ENCODE measurements around the gene BRSK1. TPM values are rescaled to one million over a fixed set of nuclear protein-coding genes. Genes with fewer than 3 reads are reported as not detected.
A peak's percentile ranks its signal among the peaks of the same experiment; 100 is the strongest.

The BRSK1 gene
- total and polyA plus RNA-seq, 2 of the 13 experiments (the other 11 are each of a cell fraction or from before 2014, with no cell fraction given): 0.18 to 1.2 TPM

DNA sequence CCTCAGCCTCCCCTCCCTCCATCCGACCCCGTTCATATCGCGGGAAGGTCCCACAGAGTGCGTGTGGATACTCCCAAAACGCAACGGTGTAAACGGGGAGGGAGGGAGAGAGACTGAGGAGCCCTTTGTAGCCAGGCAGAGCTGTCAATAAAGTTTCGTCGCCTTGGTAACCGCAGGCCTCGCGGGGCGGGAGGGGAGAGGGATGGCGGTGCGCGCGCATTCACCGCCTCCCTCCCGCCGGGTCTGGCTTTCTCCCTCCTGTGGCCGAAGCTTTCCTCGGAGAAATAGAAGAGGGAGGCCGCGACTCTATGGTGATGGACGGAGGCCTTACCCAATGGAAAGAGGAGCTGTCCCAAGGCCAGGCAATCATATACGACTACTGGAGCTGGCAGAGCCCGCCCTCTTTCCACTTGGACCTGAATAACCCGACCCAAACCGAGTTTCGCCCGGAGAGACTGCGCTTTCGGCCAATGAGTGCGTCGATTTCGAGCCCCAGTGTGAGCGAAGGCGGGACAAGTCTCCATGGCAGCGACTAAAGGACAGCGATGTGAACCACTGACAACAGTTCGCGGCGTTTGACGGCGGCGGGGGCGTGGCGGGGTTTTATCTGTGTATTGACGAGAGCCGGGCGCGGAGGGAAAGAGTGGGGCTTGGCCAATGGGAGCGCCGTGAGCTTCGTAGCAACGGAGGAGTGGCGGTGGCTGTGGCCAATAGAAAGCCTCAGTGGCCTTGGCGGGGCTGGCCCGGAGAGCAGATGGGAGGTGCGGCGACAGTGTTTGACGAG, 55.5 kb downstream of the BRSK1 start, which contains the start of gene KMT5C (continued):
- TF ChIP-seq, protein P1, sequence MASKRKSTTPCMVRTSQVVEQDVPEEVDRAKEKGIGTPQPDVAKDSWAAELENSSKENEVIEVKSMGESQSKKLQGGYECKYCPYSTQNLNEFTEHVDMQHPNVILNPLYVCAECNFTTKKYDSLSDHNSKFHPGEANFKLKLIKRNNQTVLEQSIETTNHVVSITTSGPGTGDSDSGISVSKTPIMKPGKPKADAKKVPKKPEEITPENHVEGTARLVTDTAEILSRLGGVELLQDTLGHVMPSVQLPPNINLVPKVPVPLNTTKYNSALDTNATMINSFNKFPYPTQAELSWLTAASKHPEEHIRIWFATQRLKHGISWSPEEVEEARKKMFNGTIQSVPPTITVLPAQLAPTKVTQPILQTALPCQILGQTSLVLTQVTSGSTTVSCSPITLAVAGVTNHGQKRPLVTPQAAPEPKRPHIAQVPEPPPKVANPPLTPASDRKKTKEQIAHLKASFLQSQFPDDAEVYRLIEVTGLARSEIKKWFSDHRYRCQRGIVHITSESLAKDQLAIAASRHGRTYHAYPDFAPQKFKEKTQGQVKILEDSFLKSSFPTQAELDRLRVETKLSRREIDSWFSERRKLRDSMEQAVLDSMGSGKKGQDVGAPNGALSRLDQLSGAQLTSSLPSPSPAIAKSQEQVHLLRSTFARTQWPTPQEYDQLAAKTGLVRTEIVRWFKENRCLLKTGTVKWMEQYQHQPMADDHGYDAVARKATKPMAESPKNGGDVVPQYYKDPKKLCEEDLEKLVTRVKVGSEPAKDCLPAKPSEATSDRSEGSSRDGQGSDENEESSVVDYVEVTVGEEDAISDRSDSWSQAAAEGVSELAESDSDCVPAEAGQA (IDR thresholded peaks at IDR 0.05; ENCODE audit: low read depth): peak; percentile 77
- TF ChIP-seq, protein P1 (CRISPR knock-in tag; IDR thresholded peaks at IDR 0.05; ENCODE audit: borderline replicate concordance): no peak
- TF ChIP-seq MTA1 (CRISPR knock-in tag; IDR thresholded peaks at IDR 0.05; ENCODE audit: borderline replicate concordance) (no peak), TBX3 (IDR thresholded peaks at IDR 0.05; ENCODE audit: borderline replicate concordance) (peak; percentile 73; the same call in 1 of the 2 replicates), RXRA (CRISPR knock-in tag; IDR thresholded peaks at IDR 0.05) (peak; percentile 77; the same call in 1 of the 2 replicates), MXI1 (IDR thresholded peaks at IDR 0.05; ENCODE audit: borderline replicate concordance, low read depth, low read length) (peak; percentile 81; the same call in 1 of the 3 replicates), ESRRA (CRISPR knock-in tag; IDR thresholded peaks at IDR 0.05; ENCODE audit: low read depth) (no peak), ELF1 (CRISPR knock-in tag; IDR thresholded peaks at IDR 0.05) (peak; percentile 38), DMAP1 (CRISPR knock-in tag; IDR thresholded peaks at IDR 0.05) (peak; percentile 58; the same call in 1 of the 2 replicates)
- TF ChIP-seq, protein P2, sequence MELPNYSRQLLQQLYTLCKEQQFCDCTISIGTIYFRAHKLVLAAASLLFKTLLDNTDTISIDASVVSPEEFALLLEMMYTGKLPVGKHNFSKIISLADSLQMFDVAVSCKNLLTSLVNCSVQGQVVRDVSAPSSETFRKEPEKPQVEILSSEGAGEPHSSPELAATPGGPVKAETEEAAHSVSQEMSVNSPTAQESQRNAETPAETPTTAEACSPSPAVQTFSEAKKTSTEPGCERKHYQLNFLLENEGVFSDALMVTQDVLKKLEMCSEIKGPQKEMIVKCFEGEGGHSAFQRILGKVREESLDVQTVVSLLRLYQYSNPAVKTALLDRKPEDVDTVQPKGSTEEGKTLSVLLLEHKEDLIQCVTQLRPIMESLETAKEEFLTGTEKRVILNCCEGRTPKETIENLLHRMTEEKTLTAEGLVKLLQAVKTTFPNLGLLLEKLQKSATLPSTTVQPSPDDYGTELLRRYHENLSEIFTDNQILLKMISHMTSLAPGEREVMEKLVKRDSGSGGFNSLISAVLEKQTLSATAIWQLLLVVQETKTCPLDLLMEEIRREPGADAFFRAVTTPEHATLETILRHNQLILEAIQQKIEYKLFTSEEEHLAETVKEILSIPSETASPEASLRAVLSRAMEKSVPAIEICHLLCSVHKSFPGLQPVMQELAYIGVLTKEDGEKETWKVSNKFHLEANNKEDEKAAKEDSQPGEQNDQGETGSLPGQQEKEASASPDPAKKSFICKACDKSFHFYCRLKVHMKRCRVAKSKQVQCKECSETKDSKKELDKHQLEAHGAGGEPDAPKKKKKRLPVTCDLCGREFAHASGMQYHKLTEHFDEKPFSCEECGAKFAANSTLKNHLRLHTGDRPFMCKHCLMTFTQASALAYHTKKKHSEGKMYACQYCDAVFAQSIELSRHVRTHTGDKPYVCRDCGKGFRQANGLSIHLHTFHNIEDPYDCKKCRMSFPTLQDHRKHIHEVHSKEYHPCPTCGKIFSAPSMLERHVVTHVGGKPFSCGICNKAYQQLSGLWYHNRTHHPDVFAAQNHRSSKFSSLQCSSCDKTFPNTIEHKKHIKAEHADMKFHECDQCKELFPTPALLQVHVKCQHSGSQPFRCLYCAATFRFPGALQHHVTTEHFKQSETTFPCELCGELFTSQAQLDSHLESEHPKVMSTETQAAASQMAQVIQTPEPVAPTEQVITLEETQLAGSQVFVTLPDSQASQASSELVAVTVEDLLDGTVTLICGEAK (IDR thresholded peaks at IDR 0.05): peak; percentile 99
- TF ChIP-seq, protein P2 (CRISPR knock-in tag; IDR thresholded peaks at IDR 0.05): peak; percentile 100
